IPS-NIHi7 (cell line): ENCODE measurements around the gene AHCYL2.
A peak's percentile ranks its signal among the peaks of the same experiment; 100 is the strongest.
"Not testable (repeated sequence)": the region's sequence is repeated elsewhere in the genome, so short reads cannot be mapped to it uniquely, and the experiment has no call there.

Experiments
- DNase-seq: peaks from one replicate; pipeline ENCODE4 v3.0.0; 2012; ENCODE audit warnings: mixed read lengths; ENCODE audit errors: extremely low spot score

Gene AHCYL2

DNA sequence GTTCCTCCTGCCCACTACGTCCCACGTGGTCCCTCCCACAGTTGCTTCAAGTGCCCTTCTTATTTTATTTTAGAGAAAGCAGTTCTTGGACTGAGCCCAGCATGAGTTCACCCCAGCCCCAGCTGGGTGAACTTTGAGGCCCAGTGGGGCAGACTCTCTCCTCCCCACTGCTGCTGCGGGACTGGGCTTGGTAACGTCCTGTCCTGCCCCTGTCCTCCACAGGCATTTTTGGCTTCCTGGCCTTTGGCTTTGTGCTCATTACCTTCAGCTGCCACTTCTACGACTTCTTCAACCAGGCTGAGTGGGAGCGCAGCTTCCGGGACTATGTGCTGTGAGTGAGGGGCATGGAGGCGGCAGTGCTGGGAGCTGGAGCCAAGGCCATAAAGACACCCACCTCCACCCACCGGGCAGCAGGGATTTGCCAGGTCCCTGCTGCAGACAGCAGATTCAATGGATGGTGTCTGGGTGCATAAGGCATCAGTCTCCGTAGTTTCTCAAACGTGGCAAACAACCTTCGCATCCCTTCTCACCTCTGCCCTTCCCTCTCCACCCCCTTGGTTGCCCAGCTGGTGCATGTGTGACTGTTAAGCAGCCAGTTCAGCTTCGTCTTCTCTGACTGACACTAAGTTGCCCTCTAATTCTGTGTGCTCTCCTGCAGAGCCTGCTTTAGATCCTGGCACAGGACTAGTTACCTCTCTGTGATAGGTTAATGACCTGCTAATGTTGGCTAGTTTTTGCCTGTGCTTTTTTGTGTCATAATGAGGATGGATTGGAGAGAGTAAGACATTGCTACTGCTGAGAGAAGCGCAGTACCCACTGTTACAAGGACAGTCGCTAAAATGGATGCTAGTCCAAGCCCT is 15.5 kb upstream of the AHCYL2 start:
- no peak for DNase-seq

- peak; percentile 87 for DNase-seq
Observed at GRCh38 chr7:129210256-129210988, 14.4 kb upstream of the AHCYL2 start.

GRCh38 chr7:129210989-129211312 is 13.9 kb upstream of the AHCYL2 start:
- DNase-seq, result no peak

- no peak for DNase-seq
Observed at GRCh38 chr7:129212126-129212525, 12.7 kb upstream of the AHCYL2 start.

GRCh38 chr7:129212596-129212995 is 12.2 kb upstream of the AHCYL2 start:
- no peak for DNase-seq

- peak; percentile 66 for DNase-seq
Observed at GRCh38 chr7:129213828-129214227, 11.0 kb upstream of the AHCYL2 start.

DNA sequence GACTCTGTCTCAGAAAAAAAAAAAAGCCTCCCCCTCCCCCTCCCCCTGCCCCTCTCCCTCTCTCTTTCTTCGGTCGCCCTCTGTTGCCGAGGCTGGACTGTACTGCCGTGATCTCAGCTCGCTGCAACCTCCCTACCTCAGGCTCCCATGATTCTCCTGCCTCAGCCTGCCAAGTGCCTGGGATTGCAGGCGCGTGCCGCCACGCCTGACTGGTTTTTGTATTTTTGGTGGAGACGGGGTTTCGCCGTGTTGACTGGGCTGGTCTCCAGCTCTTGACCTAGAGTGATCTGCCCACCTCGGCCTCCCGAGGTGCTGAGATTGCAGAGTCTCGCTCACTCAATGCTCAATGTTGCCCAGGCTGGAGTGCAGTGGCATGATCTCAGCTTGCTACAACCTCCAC is 9.1 kb upstream of the AHCYL2 start:
- DNase-seq, result not testable (repeated sequence)

DNA sequence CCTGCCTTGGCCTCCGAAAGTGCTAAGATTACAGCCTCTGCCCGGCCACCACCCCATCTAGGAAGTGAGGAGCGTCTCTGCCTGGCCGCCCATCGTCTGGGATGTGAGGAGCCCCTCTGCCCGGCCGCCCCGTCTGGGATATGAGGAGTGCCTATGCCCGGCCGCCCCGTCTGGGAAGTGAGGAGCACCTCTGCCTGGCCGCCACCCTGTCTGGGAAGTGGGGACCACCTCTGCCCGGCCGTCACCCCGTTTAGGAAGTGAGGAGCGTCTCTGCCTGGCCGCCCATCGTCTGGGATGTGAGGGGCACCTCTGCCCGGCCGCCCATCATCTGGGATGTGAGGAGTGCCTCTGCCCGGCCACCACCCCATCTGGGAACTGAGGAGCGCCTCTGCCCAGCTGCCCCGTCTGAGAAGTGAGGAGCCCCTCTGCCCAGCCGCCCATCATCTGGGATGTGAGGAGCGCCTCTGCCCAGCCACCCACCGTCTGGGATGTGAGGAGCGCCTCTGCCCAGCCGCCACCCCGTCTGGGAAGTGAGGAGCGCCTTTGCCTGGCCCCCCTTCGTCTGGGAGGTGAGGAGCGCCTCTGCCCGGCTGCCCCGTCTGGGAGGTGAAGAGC is 8.6 kb upstream of the AHCYL2 start:
- not testable (repeated sequence) for DNase-seq

- DNase-seq, result not testable (repeated sequence)
Observed at GRCh38 chr7:129216821-129217416, 7.9 kb upstream of the AHCYL2 start.

- DNase-seq, result peak; percentile 85
Observed at GRCh38 chr7:129218514-129219062, 6.2 kb upstream of the AHCYL2 start.

- DNase-seq, result not testable (repeated sequence)
Observed at GRCh38 chr7:129219166-129219565, 5.7 kb upstream of the AHCYL2 start.

DNA sequence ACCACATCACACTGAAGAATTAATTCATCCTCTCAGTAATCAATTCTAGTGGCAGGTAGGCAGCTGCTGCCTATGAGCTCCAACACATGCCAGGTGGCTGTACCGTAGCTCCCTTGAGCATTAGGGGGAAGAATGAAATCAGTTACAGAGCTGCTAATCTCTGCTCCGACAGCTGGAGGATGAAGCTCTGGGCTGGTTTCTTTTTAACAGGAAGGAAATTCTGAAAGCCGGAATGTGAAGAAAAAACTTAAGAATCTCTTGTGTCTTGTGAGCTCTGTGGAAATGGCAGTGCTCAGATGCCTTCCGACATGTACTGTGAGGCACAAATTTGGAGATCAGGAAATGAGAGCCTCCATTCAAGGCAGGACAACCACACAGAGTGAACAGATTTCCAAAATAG is 2.8 kb upstream of the AHCYL2 start:
- no peak for DNase-seq

- DNase-seq, result peak; percentile 48
Observed at GRCh38 chr7:129225206-129225930, 538 bp downstream of the AHCYL2 start.

GRCh38 chr7:129225931-129226572 is 1.2 kb downstream of the AHCYL2 start:
- DNase-seq, result no peak

GRCh38 chr7:129227646-129228578 is 3.1 kb downstream of the AHCYL2 start:
- DNase-seq, result no peak

DNA sequence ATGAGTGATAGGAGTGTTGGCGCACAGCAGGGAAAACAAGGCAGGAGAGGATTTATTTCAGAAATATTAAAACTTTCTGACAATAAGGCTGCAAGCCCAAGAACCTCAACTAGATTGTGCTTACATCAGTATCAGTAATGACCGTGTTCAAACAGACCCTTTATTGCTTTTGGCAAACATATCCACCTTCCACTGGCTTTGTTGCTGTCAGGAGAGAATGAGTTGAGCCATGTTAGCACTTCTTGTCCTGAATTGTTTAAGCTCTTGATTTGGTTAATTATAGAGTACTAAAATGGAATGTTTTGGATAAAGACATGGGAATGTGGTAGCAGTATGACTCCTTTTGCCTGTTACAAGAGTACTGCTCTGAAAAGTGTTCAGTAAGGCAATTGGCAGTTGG is 3.8 kb downstream of the AHCYL2 start:
- DNase-seq, result no peak

- DNase-seq, result no peak
Observed at GRCh38 chr7:129231666-129232065, 6.8 kb downstream of the AHCYL2 start.

DNA sequence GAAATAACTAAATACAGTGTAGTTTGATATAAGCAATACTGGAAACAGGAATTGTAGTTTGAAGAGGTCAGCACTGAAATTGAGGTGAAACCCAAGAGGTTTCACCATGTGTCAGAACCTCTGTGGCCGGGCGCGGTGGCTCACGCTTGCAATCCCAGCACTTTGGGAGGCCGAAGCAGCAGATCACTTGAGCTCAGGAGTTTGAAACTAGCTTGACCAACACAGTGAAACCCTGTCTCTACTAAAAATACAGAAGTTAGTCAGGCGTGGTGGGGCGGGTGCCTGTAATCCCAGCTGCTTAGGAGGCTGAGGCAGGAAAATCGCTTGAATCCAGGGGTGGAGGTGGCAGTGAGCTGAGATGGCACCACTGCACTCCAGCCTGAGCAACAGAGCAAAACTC is 13.7 kb downstream of the AHCYL2 start:
- no peak for DNase-seq

- DNase-seq, result no peak
Observed at GRCh38 chr7:129240119-129240820, 15.4 kb downstream of the AHCYL2 start.
